ENCODE measurements around the gene ECI1. TPM values are rescaled to one million over a fixed set of nuclear protein-coding genes. Genes with fewer than 3 reads are reported as not detected.

The ECI1 gene
- total RNA-seq, 3 donors from 2014 or later, result 45.4 to 66.2 (median 63.8) TPM

- intact Hi-C loops (cut with DNase I; ENCODE audit: low total_unique reads), result no loop called here
- no peak for TF ChIP-seq CTCF (IDR thresholded peaks at IDR 0.05)
- TF ChIP-seq POLR2AphosphoS5 (IDR thresholded peaks at IDR 0.05), result no peak
- no peak for TF ChIP-seq POLR2A (IDR thresholded peaks at IDR 0.05)
- Histone ChIP-seq H3K27me3 (no peaks in the 10 kb centered on the region), H3K36me3 (peaks cover 8% of the 10 kb centered on the region), H3K4me1 (peaks cover 0 to 4% of the 10 kb centered on the region in 2 donors), H3K9me3 (no peaks in the 10 kb centered on the region), H3K27ac (no peak overlapping the region), H3K4me3 (no peak overlapping the region)
- no peak for DNase-seq (ENCODE audit: low spot score in 2 of 2)
Observed at GRCh38 chr16:2252806-2253148, 1.4 kb upstream of the ECI1 start.

- Histone ChIP-seq H3K9me3 (no peaks in the 10 kb centered on the region), H3K36me3 (no peaks in the 10 kb centered on the region), H3K27me3 (no peaks in the 10 kb centered on the region), H3K27ac (peak overlapping the region; percentile 85 to 94), H3K4me1 (peaks cover 0 to 4% of the 10 kb centered on the region in 2 donors), H3K4me3 (peak overlapping the region; percentile 65 to 88 (median 71))
- intact Hi-C loops (cut with DNase I; ENCODE audit: low total_unique reads), result no loop called here
- DNase-seq (ENCODE audit: low spot score in 2 of 2), result no peak
- TF ChIP-seq POLR2AphosphoS5 (IDR thresholded peaks at IDR 0.05) (no peak), CTCF (IDR thresholded peaks at IDR 0.05) (no peak), POLR2A (IDR thresholded peaks at IDR 0.05) (no peak)
Observed at GRCh38 chr16:2250652-2251295, 613 bp downstream of the ECI1 start.

- DNase-seq (ENCODE audit: low spot score in 2 of 2), result no peak
- no peaks in the 10 kb centered on the region for H3K9me3 ChIP-seq
- H3K27me3 ChIP-seq, result no peaks in the 10 kb centered on the region
- no peak overlapping the region for H3K4me3 ChIP-seq
- H3K36me3 ChIP-seq, result no peaks in the 10 kb centered on the region
- intact Hi-C loops (cut with DNase I; ENCODE audit: low total_unique reads), result no loop called here
- peaks cover 0 to 4% of the 10 kb centered on the region in 2 donors for H3K4me1 ChIP-seq
- TF ChIP-seq CTCF (IDR thresholded peaks at IDR 0.05), result no peak
- no peak for TF ChIP-seq POLR2AphosphoS5 (IDR thresholded peaks at IDR 0.05)
- TF ChIP-seq POLR2A (IDR thresholded peaks at IDR 0.05), result no peak
- H3K27ac ChIP-seq, result no peak overlapping the region
Observed at GRCh38 chr16:2246301-2246885, 5.0 kb downstream of the ECI1 start.

- no peaks in the 10 kb centered on the region for H3K9me3 ChIP-seq
- H3K27ac ChIP-seq, result no peak overlapping the region
- no peak for TF ChIP-seq POLR2AphosphoS5 (IDR thresholded peaks at IDR 0.05)
- no peak for TF ChIP-seq POLR2A (IDR thresholded peaks at IDR 0.05)
- TF ChIP-seq CTCF (IDR thresholded peaks at IDR 0.05), result no peak
- H3K4me1 ChIP-seq, result peaks cover 0 to under 1% of the 10 kb centered on the region in 2 donors
- H3K4me3 ChIP-seq, result no peak overlapping the region
- intact Hi-C loops (cut with DNase I; ENCODE audit: low total_unique reads), result no loop called here
- no peaks in the 10 kb centered on the region for H3K36me3 ChIP-seq
- no peak for DNase-seq (ENCODE audit: low spot score in 2 of 2)
- H3K27me3 ChIP-seq, result no peaks in the 10 kb centered on the region
Observed at GRCh38 chr16:2244926-2245795, 6.2 kb downstream of the ECI1 start.

- H3K9me3 ChIP-seq, result no peaks in the 10 kb centered on the region
- no peak overlapping the region for H3K27ac ChIP-seq
- no peak overlapping the region for H3K4me3 ChIP-seq
- H3K27me3 ChIP-seq, result no peaks in the 10 kb centered on the region
- no peak for TF ChIP-seq CTCF (IDR thresholded peaks at IDR 0.05)
- no peak for TF ChIP-seq POLR2A (IDR thresholded peaks at IDR 0.05)
- TF ChIP-seq POLR2AphosphoS5 (IDR thresholded peaks at IDR 0.05), result no peak
- no peaks in the 10 kb centered on the region for H3K36me3 ChIP-seq
- intact Hi-C loops (cut with DNase I; ENCODE audit: low total_unique reads), result no loop called here
- no peaks in the 10 kb centered on the region for H3K4me1 ChIP-seq
- no peak for DNase-seq (ENCODE audit: low spot score in 2 of 2)
Observed at GRCh38 chr16:2244301-2244700, 7.1 kb downstream of the ECI1 start.
